ENCODE measurements around the gene ZNF558. TPM values are rescaled to one million over a fixed set of nuclear protein-coding genes. Genes with fewer than 3 reads are reported as not detected.
"Not testable (repeated sequence)": the region's sequence is repeated elsewhere in the genome, so short reads cannot be mapped to it uniquely, and the experiment has no call there.

Gene ZNF558
- total RNA-seq, 2 donors from 2014 or later: 8.1 to 18.9 TPM

DNA sequence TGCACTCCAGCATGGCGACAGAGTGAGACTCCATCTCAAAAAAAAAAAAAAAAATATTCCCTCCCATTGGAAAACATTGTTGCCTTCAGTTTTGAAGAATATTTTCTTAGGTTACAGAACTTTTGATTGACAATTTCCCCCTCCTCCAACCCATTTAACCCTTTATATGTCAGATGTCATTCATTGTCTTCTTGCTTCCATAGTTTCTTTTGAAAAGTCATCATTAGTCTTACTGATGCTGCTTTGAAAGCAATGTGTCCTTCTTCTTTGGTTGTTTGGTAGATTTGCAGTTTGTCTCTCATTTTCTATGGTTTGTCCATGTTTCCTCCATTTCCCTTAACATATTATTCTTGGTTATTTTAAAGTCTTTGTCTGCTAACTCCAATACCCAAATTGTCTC, 25.4 kb downstream of the ZNF558 start:
- Histone ChIP-seq H3K4me1 (ENCODE audit: control insufficient read depth, insufficient read depth, low read length) (no peaks in the 10 kb centered on the region), H3K27ac (ENCODE audit: low read depth, low read length) (no peak overlapping the region), H3K9ac (ENCODE audit: extremely low read depth, low read length, poor library complexity, severe bottlenecking) (no peak overlapping the region), H3K9me3 (ENCODE audit: control insufficient read depth, low read length) (peaks cover 95% of the 10 kb centered on the region), H3K27me3 (ENCODE audit: control insufficient read depth, insufficient read depth, low read length, poor library complexity, severe bottlenecking) (no peaks in the 10 kb centered on the region), H3K36me3 (ENCODE audit: control insufficient read depth, insufficient read depth, low read length) (peaks cover 43% of the 10 kb centered on the region), H3K4me3 (ENCODE audit: low read length) (peak overlapping the region; percentile 64)
- H3K36me3 Mint-ChIP-seq (ENCODE audit: low read depth): peaks cover 64% of the 10 kb centered on the region
- no peak overlapping the region for H3K27ac Mint-ChIP-seq
- TF ChIP-seq, protein P1, sequence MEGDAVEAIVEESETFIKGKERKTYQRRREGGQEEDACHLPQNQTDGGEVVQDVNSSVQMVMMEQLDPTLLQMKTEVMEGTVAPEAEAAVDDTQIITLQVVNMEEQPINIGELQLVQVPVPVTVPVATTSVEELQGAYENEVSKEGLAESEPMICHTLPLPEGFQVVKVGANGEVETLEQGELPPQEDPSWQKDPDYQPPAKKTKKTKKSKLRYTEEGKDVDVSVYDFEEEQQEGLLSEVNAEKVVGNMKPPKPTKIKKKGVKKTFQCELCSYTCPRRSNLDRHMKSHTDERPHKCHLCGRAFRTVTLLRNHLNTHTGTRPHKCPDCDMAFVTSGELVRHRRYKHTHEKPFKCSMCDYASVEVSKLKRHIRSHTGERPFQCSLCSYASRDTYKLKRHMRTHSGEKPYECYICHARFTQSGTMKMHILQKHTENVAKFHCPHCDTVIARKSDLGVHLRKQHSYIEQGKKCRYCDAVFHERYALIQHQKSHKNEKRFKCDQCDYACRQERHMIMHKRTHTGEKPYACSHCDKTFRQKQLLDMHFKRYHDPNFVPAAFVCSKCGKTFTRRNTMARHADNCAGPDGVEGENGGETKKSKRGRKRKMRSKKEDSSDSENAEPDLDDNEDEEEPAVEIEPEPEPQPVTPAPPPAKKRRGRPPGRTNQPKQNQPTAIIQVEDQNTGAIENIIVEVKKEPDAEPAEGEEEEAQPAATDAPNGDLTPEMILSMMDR (conservative IDR thresholded peaks at IDR 0.05): no peak
- H3K27me3 Mint-ChIP-seq (ENCODE audit: insufficient read depth): peaks cover 2% of the 10 kb centered on the region
- no peaks in the 10 kb centered on the region for H3K4me1 Mint-ChIP-seq
- no CpG with 5 or more reads among the region's 1 CpG for WGBS, 2 experiments (ENCODE audit: insufficient coverage in 1 of 2, insufficient read length in 1 of 2)
- H3K4me3 Mint-ChIP-seq: no peak overlapping the region
- H3K9me3 Mint-ChIP-seq: peaks cover 97% of the 10 kb centered on the region
- no peak for DNase-seq

DNA sequence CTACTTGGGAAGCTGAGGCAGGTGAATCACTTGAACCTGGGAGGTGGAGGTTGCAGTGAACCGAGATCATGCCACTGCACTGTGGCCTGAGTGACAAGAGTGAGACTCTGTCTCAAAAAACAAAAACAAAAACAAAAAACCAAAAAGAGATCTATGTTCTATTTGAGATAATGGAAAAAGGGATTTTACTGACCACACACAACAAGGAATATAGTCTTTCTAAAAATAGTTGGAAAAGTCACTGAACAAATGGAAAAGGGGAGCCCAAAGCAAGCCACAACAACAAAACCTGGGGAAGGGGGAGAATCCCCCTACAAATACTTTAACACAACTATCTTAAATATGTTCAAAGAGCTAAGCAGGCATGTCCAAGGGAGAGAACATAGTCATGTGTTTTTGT, 37.3 kb downstream of the ZNF558 start:
- no peak overlapping the region for H3K27ac Mint-ChIP-seq
- 0 to 60% methylated on average over 1 of the region's 1 CpG for WGBS, 2 experiments (ENCODE audit: insufficient coverage in 1 of 2, insufficient read length in 1 of 2)
- DNase-seq: no peak
- Histone ChIP-seq H3K4me1 (ENCODE audit: control insufficient read depth, insufficient read depth, low read length) (no peaks in the 10 kb centered on the region), H3K9ac (ENCODE audit: extremely low read depth, low read length, poor library complexity, severe bottlenecking) (no peak overlapping the region), H3K36me3 (ENCODE audit: control insufficient read depth, insufficient read depth, low read length) (no peaks in the 10 kb centered on the region), H3K9me3 (ENCODE audit: control insufficient read depth, low read length) (peaks cover 31% of the 10 kb centered on the region), H3K4me3 (ENCODE audit: low read length) (no peak overlapping the region), H3K27me3 (ENCODE audit: control insufficient read depth, insufficient read depth, low read length, poor library complexity, severe bottlenecking) (no peaks in the 10 kb centered on the region), H3K27ac (ENCODE audit: low read depth, low read length) (no peak overlapping the region)
- H3K4me3 Mint-ChIP-seq: no peak overlapping the region
- H3K9me3 Mint-ChIP-seq: peaks cover 58% of the 10 kb centered on the region
- no peaks in the 10 kb centered on the region for H3K4me1 Mint-ChIP-seq
- H3K36me3 Mint-ChIP-seq (ENCODE audit: low read depth): no peaks in the 10 kb centered on the region
- TF ChIP-seq, protein P1 (conservative IDR thresholded peaks at IDR 0.05): no peak
- H3K27me3 Mint-ChIP-seq (ENCODE audit: insufficient read depth): no peaks in the 10 kb centered on the region

DNA sequence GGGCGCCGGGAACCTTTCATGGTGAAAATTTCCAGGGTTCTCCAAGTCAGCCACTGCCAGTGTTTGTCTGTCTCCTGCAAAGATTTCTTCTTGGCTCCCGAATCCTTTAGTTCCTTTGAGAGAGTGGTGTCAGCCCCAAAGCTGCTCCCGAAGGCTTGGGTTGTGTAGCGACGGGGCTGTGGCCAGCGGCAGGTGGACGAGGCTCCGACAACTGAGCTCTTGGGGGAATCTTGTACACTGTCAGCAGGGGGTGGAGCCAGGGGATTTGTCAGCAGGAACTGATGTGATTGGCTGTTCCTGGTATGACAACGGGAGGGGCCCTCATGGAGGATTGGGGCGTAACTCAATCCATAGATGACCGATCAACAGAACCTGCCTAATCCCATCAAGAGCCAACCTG, 58.5 kb downstream of the ZNF558 start:
- H3K27me3 Mint-ChIP-seq (ENCODE audit: insufficient read depth); H3K4me1 ChIP-seq (ENCODE audit: control insufficient read depth, insufficient read depth, low read length); H3K4me3 Mint-ChIP-seq; H3K27me3 ChIP-seq (ENCODE audit: control insufficient read depth, insufficient read depth, low read length, poor library complexity, severe bottlenecking); H3K36me3 Mint-ChIP-seq (ENCODE audit: low read depth); H3K4me1 Mint-ChIP-seq; H3K4me3 ChIP-seq (ENCODE audit: low read length); H3K27ac ChIP-seq (ENCODE audit: low read depth, low read length); H3K9me3 Mint-ChIP-seq; H3K9ac ChIP-seq (ENCODE audit: extremely low read depth, low read length, poor library complexity, severe bottlenecking); H3K9me3 ChIP-seq (ENCODE audit: control insufficient read depth, low read length); DNase-seq; H3K27ac Mint-ChIP-seq; H3K36me3 ChIP-seq (ENCODE audit: control insufficient read depth, insufficient read depth, low read length): not testable (repeated sequence)
- whole genome bisulfite sequencing, 2 experiments (ENCODE audit: insufficient coverage in 1 of 2, insufficient read length in 1 of 2): no CpG with 5 or more reads among the region's 12 CpGs

DNA sequence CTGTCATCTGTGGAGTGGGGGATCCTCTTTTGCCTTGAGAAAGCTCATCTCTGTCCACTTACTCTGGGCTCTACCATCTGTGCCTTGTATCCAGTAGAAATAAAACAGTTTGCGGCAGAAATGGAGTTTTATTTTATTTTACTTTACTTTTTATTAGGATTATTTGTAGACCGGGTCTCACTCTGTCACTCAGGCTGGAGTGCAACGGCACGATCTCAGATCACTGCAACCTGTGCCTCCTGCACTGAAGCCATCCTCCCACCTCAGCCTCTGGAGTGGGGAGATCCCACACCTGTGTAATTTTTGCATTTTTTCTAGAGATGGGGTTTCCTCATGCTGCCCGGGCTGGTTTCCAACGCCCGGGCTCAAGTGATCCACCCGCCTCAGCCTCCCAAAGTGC, 62.8 kb downstream of the ZNF558 start:
- H3K27ac ChIP-seq (ENCODE audit: low read depth, low read length); H3K9me3 Mint-ChIP-seq; H3K4me1 Mint-ChIP-seq; H3K9ac ChIP-seq (ENCODE audit: extremely low read depth, low read length, poor library complexity, severe bottlenecking); H3K36me3 ChIP-seq (ENCODE audit: control insufficient read depth, insufficient read depth, low read length); H3K27me3 Mint-ChIP-seq (ENCODE audit: insufficient read depth); H3K9me3 ChIP-seq (ENCODE audit: control insufficient read depth, low read length); H3K27ac Mint-ChIP-seq; H3K4me3 Mint-ChIP-seq; H3K4me3 ChIP-seq (ENCODE audit: low read length); H3K36me3 Mint-ChIP-seq (ENCODE audit: low read depth); DNase-seq; H3K27me3 ChIP-seq (ENCODE audit: control insufficient read depth, insufficient read depth, low read length, poor library complexity, severe bottlenecking); H3K4me1 ChIP-seq (ENCODE audit: control insufficient read depth, insufficient read depth, low read length): not testable (repeated sequence)
- no CpG with 5 or more reads among the region's 8 CpGs for WGBS, 2 experiments (ENCODE audit: insufficient coverage in 1 of 2, insufficient read length in 1 of 2)

DNA sequence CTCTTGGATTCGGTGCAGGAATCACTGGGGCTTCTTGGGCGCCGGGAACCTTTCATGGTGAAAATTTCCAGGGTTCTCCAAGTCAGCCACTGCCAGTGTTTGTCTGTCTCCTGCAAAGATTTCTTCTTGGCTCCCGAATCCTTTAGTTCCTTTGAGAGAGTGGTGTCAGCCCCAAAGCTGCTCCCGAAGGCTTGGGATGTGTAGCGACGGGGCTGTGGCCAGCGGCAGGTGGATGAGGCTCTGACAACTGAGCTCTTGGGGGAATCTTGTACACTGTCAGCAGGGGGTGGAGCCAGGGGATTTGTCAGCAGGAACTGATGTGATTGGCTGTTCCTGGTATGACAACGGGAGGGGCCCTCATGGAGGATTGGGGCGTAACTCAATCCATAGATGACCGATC, 64.8 kb downstream of the ZNF558 start:
- H3K36me3 Mint-ChIP-seq (ENCODE audit: low read depth); H3K4me1 Mint-ChIP-seq: not testable (repeated sequence)

More for the DNA sequence above, 64.8 kb downstream of the ZNF558 start:
- H3K27ac ChIP-seq (ENCODE audit: low read depth, low read length); DNase-seq; H3K4me3 Mint-ChIP-seq; H3K9me3 Mint-ChIP-seq; H3K27me3 Mint-ChIP-seq (ENCODE audit: insufficient read depth); H3K27me3 ChIP-seq (ENCODE audit: control insufficient read depth, insufficient read depth, low read length, poor library complexity, severe bottlenecking); H3K9me3 ChIP-seq (ENCODE audit: control insufficient read depth, low read length); H3K36me3 ChIP-seq (ENCODE audit: control insufficient read depth, insufficient read depth, low read length); H3K9ac ChIP-seq (ENCODE audit: extremely low read depth, low read length, poor library complexity, severe bottlenecking); H3K4me3 ChIP-seq (ENCODE audit: low read length); H3K4me1 ChIP-seq (ENCODE audit: control insufficient read depth, insufficient read depth, low read length); H3K27ac Mint-ChIP-seq: not testable (repeated sequence)
- WGBS, 2 experiments (ENCODE audit: insufficient coverage in 1 of 2, insufficient read length in 1 of 2): 88 to 100% methylated on average over 2 to 5 of the region's 11 CpGs

All from endodermal cell (in vitro differentiated cells).